Vagina (tissue), 2 donors: ENCODE results near the gene MRTFA.

Source experiments
- CTCF ChIP-seq, 3 experiments: fragments of 450-650 bp in 2 of 3; fragments of 200-600 bp in 1 of 3; sonication (generic) in 1 of 3; IDR thresholded peaks; one replicate each; pipeline ENCODE4 v1.5.1; 2017 to 2019; ENCODE audit warnings: antibody characterized with exemption in 3 of 3, mild to moderate bottlenecking in 2 of 3, moderate library complexity in 2 of 3
- POLR2AphosphoS5 ChIP-seq, 2 donors: sonication (generic); formaldehyde crosslinking; IDR thresholded peaks; one replicate each; pipeline ENCODE4 v1.9.0; 2017; ENCODE audit warnings: antibody characterized with exemption in 2 of 2, mild to moderate bottlenecking in 2 of 2, low read depth in 1 of 2; ENCODE audit not compliant: insufficient read depth in 1 of 2

GRCh38 chr22:40560994-40561515 lies 75.5 kb downstream of the MRTFA start:
- TF ChIP-seq CTCF (IDR thresholded peaks at IDR 0.05) (no peak), POLR2AphosphoS5 (IDR thresholded peaks at IDR 0.05; ENCODE audit: insufficient read depth in 1 of 2, low read depth in 1 of 2) (no peak)
